Endothelial cell of coronary artery (primary cell): ENCODE data around the gene GRIN1. TPM values are rescaled to one million over a fixed set of nuclear protein-coding genes. Genes with fewer than 3 reads are reported as not detected.

Source experiments
- total RNA-seq: library from RNA; depleted of rRNA; stranded (reverse); fragments of >200 nt; gene quantifications from 2 replicates; pipeline ENCODE4 v1.2.3, GENCODE V29; 2014

The GRIN1 gene
- under 0.01 and 0.09 TPM in 2 replicates for total RNA-seq

GRCh38 chr9:137138722-137139467 is at the start of gene GRIN1:
GRIN1 (plus strand) TSS chr9:137139154; CDS start chr9:137139487, 333 bp downstream.

GRCh38 chr9:137114613-137115393 is 24.2 kb upstream of the GRIN1 start, which contains the start of gene DPP7:
DPP7 (minus strand) TSS chr9:137114733; CDS start chr9:137114713, 20 bp downstream.

GRCh38 chr9:137169896-137170358 is 31.0 kb downstream of the GRIN1 start, which contains the start of gene LRRC26:
LRRC26 (minus strand) TSS chr9:137170051; CDS start chr9:137169943, 108 bp downstream.

GRCh38 chr9:137188490-137189296 is 49.7 kb downstream of the GRIN1 start, which contains the start of the genes ANAPC2 and SSNA1:
ANAPC2 (minus strand) TSS chr9:137188560; CDS start chr9:137188532, 28 bp downstream.
SSNA1 (plus strand) TSS chr9:137188676; CDS start chr9:137188727, 51 bp downstream.

GRCh38 chr9:137200311-137201204 is 61.6 kb downstream of the GRIN1 start, which contains the start of gene TPRN:
TPRN (minus strand) TSS chr9:137200741; CDS start chr9:137200711, 30 bp downstream.

GRCh38 chr9:137205126-137206069 is 66.4 kb downstream of the GRIN1 start, which contains the start of the genes NDOR1 and TMEM203:
NDOR1 (plus strand) TSS chr9:137205700; CDS start chr9:137205778, 78 bp downstream.
TMEM203 (minus strand) TSS chr9:137205648; CDS start chr9:137205414, 234 bp downstream.

Other genes starting within 250 kb of the GRIN1 start
- gene FBXW5, start 194.4 kb upstream of the GRIN1 start, total RNA-seq = 154 and 194 TPM in 2 replicates
- gene C8G, start 193.9 kb upstream of the GRIN1 start, total RNA-seq = 0.19 and 0.72 TPM in 2 replicates
- gene LCN12, start 186.9 kb upstream of the GRIN1 start, total RNA-seq = 0.09 TPM in 1 of 2 replicates, not detected in the other
- gene PTGDS, start 161.7 kb upstream of the GRIN1 start, total RNA-seq = 0.56 TPM in 1 of 2 replicates, not detected in the other
- gene LCNL1, start 156.2 kb upstream of the GRIN1 start, total RNA-seq = 0.19 TPM in 1 of 2 replicates, not detected in the other
- gene PAXX, start 146.7 kb upstream of the GRIN1 start, total RNA-seq = 14.8 and 18.4 TPM in 2 replicates
- gene CLIC3, start 142.6 kb upstream of the GRIN1 start, total RNA-seq = 0.90 and 7.6 TPM in 2 replicates
- 11.0 and 27.3 TPM in 2 replicates for gene ABCA2, start 110.9 kb upstream of the GRIN1 start, total RNA-seq
- not detected in 2 replicates for gene FUT7, start 107.1 kb upstream of the GRIN1 start, total RNA-seq
- 29.4 and 39.3 TPM in 2 replicates for gene NPDC1, start 93.0 kb upstream of the GRIN1 start, total RNA-seq
- not detected in 2 replicates for gene ENTPD2, start 85.1 kb upstream of the GRIN1 start, total RNA-seq
- gene SAPCD2, start 68.6 kb upstream of the GRIN1 start, total RNA-seq = 5.5 and 15.9 TPM in 2 replicates
- gene UAP1L1, start 61.6 kb upstream of the GRIN1 start, total RNA-seq = 8.7 and 11.6 TPM in 2 replicates
- gene MAN1B1, start 52.2 kb upstream of the GRIN1 start, total RNA-seq = 54.5 and 71.4 TPM in 2 replicates
- 76.0 and 87.4 TPM in 2 replicates for gene DPP7, start 24.4 kb upstream of the GRIN1 start, total RNA-seq
- not detected in 2 replicates for gene LRRC26, start 30.9 kb downstream of the GRIN1 start, total RNA-seq
- gene TMEM210, start 32.9 kb downstream of the GRIN1 start, total RNA-seq = not detected in 2 replicates
- 21.3 and 26.8 TPM in 2 replicates for gene ANAPC2, start 49.4 kb downstream of the GRIN1 start, total RNA-seq
- gene SSNA1, start 49.5 kb downstream of the GRIN1 start, total RNA-seq = 108 and 110 TPM in 2 replicates
- gene TPRN, start 61.6 kb downstream of the GRIN1 start, total RNA-seq = 4.4 and 5.6 TPM in 2 replicates
- gene TMEM203, start 66.5 kb downstream of the GRIN1 start, total RNA-seq = 22.7 and 26.8 TPM in 2 replicates
- 2.7 and 3.7 TPM in 2 replicates for gene NDOR1, start 66.5 kb downstream of the GRIN1 start, total RNA-seq
- gene RNF208, start 83.1 kb downstream of the GRIN1 start, total RNA-seq = 0.09 and 0.19 TPM in 2 replicates
- 0.19 and 0.45 TPM in 2 replicates for gene CYSRT1, start 86.0 kb downstream of the GRIN1 start, total RNA-seq
- gene RNF224, start 88.3 kb downstream of the GRIN1 start, total RNA-seq = under 0.01 TPM in 1 of 2 replicates, not detected in the other
- not detected in 2 replicates for gene SLC34A3, start 91.7 kb downstream of the GRIN1 start, total RNA-seq
- gene TUBB4B, start 102.1 kb downstream of the GRIN1 start, total RNA-seq = 208 and 307 TPM in 2 replicates
- not detected in 2 replicates for gene STPG3, start 112.1 kb downstream of the GRIN1 start, total RNA-seq
- 63.9 and 65.0 TPM in 2 replicates for gene NELFB, start 116.2 kb downstream of the GRIN1 start, total RNA-seq
- 27.3 and 27.6 TPM in 2 replicates for gene TOR4A, start 138.6 kb downstream of the GRIN1 start, total RNA-seq
- 23.3 and 32.2 TPM in 2 replicates for gene NRARP, start 163.1 kb downstream of the GRIN1 start, total RNA-seq